EL (cell line): ENCODE data around the gene GRM6.

Experiments
- DNase-seq: peaks from one replicate; pipeline ENCODE4 v3.0.0-alpha.2; 2016

Gene GRM6

DNA sequence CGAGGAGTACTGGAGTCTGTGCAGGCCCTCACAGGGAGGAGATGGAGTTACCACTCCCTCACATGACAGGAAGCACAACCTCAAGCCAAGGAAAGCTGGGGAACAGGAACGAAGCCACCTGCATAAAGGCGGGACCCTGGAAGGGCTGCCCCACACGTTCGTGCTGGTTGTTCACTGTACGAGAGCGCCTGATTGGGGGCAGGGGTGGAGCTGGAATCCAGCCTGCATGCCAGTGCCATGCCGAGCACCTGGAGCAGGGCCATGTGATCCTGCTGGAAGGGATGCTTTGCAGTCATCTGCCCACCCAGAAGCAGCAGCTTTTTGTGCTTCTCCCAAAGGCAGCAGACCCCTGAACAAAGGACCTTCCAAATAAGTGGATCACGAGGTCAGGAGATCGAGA is 11.4 kb downstream of the GRM6 start:
- DNase-seq = no peak

- DNase-seq = no peak
Measured at GRCh38 chr5:178982941-178983340, 12.2 kb downstream of the GRM6 start.

DNA sequence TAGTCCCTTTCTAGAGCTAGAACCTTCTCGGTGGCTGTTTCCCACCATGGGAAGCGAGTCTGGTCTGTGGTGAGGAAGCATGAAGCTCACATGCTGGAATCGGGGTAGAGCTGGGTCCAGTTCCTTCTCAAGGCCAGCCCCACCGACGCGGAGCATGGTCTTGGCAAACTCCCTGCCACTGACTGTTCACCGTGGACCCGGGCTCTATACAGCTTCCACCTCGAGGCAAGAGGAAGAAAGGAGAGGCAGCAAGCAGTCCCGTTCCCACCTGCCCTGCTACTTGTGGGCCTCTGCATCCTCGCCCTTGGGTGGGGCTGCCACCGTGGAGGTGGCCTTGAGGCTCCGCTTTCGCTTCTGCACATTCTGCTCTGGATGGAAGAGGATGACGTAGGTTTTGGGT is 13.7 kb downstream of the GRM6 start:
- DNase-seq = no peak

DNA sequence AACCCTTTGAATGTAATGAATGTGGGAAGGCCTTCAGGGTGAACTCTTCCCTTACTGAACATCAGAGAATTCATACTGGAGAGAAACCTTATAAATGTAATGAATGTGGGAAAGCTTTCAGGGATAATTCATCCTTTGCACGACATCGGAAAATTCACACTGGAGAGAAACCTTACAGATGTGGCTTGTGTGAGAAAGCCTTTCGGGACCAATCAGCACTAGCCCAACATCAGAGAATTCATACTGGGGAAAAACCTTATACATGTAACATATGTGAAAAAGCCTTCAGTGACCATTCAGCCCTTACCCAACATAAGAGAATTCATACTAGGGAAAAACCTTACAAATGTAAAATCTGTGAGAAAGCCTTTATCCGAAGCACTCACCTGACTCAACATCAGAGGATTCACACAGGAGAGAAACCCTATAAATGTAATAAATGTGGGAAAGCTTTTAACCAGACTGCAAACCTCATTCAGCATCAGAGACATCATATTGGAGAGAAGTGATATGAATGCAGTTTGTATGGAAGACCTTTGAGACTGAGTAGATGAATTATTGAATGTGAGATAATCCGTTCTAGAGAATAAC is 29.6 kb downstream of the GRM6 start:
- DNase-seq = no peak

GRCh38 chr5:178941361-178941760 is 53.8 kb downstream of the GRM6 start:
- peak; percentile 8 for DNase-seq

DNA sequence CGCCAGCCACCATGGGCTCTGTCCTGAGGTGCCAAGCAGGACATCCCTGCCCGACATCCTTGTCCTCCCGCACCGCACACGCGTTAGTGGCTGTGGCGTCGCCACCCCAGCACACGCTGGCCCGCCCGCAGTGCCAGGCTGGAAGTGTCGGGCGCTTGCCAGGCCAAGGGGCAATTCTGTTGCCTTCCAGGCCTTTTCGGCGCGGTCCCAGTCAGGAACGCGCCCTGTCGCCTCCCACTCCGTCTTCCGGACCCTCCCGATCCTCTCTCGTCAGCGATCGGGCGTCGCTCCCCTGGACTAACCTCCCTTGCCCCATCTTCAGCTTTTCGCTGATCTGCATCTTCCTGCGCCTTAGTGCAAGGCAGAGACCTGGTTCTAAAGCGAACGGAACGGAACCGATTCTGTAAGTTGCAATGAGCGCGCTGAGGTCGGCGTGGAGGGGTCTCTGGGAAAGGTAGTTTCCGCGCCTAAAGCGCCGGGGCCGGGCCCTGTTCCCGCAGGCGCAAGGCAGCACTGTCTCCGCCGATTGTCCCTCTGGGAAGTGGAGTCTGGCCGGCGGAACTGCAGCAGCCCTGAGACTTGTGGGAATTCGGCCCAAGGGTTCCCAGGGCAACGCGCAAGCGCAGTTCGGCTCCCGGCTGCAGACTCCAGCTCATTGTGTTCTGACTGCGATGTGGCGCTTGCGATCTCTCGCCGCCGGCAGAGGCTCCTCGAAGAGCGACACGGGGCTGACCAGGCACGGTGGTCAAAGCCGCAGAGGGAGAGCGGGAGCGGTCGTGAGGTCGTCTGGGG is 54.4 kb downstream of the GRM6 start, which contains the start of gene ZNF454:
TSS of gene ZNF454 (plus strand) at position 630 of the 792 bp plus-strand sequence. CDS start 1,594 bp downstream, outside the sequence.
- peak; percentile 80 for DNase-seq

DNA sequence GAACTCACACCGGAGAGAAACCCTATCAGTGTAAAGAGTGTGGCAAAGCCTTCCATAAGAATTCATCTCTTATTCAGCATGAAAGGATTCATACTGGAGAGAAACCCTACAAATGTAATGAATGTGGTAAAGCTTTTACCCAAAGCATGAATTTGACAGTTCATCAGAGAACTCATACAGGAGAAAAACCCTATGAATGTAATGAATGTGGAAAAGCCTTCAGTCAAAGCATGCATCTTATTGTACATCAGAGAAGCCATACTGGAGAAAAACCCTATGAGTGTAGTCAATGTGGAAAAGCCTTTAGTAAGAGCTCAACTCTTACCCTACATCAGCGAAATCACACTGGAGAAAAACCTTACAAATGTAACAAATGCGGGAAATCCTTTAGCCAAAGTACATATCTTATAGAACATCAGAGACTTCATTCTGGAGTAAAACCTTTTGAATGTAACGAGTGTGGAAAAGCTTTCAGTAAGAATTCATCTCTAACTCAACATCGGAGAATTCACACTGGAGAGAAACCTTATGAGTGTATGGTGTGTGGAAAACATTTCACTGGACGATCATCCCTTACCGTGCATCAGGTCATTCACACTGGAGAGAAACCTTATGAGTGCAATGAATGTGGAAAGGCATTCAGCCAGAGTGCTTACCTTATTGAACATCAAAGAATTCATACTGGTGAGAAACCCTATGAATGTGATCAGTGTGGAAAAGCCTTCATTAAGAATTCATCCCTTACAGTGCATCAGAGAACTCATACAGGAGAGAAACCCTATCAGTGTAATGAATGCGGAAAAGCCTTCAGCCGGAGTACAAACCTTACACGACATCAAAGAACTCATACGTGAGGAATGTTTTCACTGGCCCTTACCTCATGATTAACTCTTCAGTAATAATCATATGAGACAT is 63.0 kb downstream of the GRM6 start:
- DNase-seq = no peak
